Measurements from ENCODE around the gene C3AR1. TPM values are rescaled to one million over a fixed set of nuclear protein-coding genes. Genes with fewer than 3 reads are reported as not detected.

The C3AR1 gene
- total RNA-seq, 1 donor from 2014 or later = 0.50 TPM

DNA sequence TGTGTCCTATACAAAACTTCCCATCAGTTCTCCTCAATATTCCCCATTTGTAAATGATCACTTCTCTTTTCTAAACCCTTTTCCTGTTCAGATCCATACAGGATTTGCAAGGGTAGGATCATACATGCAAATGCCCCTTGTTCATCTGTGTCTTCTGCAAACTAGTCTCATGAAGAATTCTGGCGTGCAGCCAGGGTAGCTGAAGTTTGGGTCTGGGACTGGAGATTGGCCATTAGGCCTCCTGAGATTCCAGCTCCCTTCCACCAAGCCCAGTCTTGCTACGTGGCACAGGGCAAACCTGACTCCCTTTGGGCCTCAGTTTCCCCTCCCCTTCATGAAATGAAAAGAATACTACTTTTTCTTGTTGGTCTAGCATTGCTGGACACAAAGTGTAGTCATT lies 11.3 kb downstream of the C3AR1 start:
- Mint-ChIP-seq H3K27me3 (ENCODE audit: low read depth) (no peaks in the 10 kb centered on the region), H3K4me3 (ENCODE audit: low read depth) (no peak overlapping the region), H3K36me3 (ENCODE audit: low read depth) (peaks cover 33% of the 10 kb centered on the region), H3K4me1 (ENCODE audit: low read depth) (peaks cover 11% of the 10 kb centered on the region), H3K9me3 (no peaks in the 10 kb centered on the region), H3K27ac (no peak overlapping the region)
- intact Hi-C loops (cut with micrococcal nuclease) = no loop called here
- no peak for DNase-seq (ENCODE audit: low spot score)

- intact Hi-C loops (cut with micrococcal nuclease) = no loop called here
- Mint-ChIP-seq H3K4me3 (ENCODE audit: low read depth) (no peak overlapping the region), H3K4me1 (ENCODE audit: low read depth) (peaks cover 12% of the 10 kb centered on the region), H3K27me3 (ENCODE audit: low read depth) (no peaks in the 10 kb centered on the region), H3K36me3 (ENCODE audit: low read depth) (peaks cover 54% of the 10 kb centered on the region), H3K9me3 (no peaks in the 10 kb centered on the region), H3K27ac (no peak overlapping the region)
- DNase-seq (ENCODE audit: low spot score) = no peak
Measured at GRCh38 chr12:8052679-8053078, 13.5 kb downstream of the C3AR1 start.

DNA sequence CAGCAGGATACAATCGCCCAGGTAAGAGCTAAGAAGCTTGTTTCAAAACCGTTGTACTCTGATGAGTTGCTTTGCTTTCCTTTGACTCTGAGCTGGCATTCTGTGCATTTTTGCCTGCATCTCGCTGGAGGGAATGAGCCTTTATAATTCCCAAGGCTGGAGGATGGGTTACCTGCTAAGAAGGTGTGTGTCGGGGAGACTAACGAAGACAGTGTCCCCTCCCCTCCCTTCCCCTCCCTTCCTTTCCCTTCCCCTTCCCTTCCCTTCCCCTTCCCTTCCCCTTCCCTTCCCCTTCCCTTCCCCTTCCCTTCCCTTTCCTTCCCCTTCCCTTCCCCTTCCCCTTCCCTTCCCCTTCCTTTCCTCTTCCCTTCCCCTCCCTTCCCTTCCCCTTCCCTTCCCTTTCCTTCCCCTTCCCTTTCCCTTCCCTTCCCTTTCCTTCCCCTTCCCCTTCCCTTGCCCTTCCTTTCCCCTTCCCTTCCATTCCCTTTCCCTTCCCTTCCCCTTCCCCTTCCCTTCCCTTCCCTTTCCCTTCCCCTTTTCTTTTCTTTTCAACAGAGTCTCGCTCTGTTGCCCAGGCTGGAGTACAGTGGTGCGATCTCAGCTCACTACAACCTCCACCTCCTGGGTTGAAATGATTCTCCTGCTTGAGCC lies 15.4 kb downstream of the C3AR1 start:
- Mint-ChIP-seq H3K4me1 (ENCODE audit: low read depth) (peaks cover 5% of the 10 kb centered on the region), H3K9me3 (no peaks in the 10 kb centered on the region), H3K27me3 (ENCODE audit: low read depth) (no peaks in the 10 kb centered on the region), H3K27ac (no peak overlapping the region), H3K36me3 (ENCODE audit: low read depth) (peaks cover 72% of the 10 kb centered on the region), H3K4me3 (ENCODE audit: low read depth) (no peak overlapping the region)
- DNase-seq (ENCODE audit: low spot score) = no peak
- intact Hi-C loops (cut with micrococcal nuclease) = no loop called here

GRCh38 chr12:8048906-8049305 lies 17.3 kb downstream of the C3AR1 start:
- intact Hi-C loops (cut with micrococcal nuclease) = no loop called here
- H3K36me3 Mint-ChIP-seq (ENCODE audit: low read depth) = peaks cover 71% of the 10 kb centered on the region
- peaks cover 5% of the 10 kb centered on the region for H3K4me1 Mint-ChIP-seq (ENCODE audit: low read depth)
- H3K27me3 Mint-ChIP-seq (ENCODE audit: low read depth) = no peaks in the 10 kb centered on the region
- H3K9me3 Mint-ChIP-seq = no peaks in the 10 kb centered on the region
- H3K27ac Mint-ChIP-seq = no peak overlapping the region
- no peak for DNase-seq (ENCODE audit: low spot score)
- H3K4me3 Mint-ChIP-seq (ENCODE audit: low read depth) = no peak overlapping the region

- intact Hi-C loops (cut with micrococcal nuclease) = no loop called here
- H3K27ac Mint-ChIP-seq = no peak overlapping the region
Measured at GRCh38 chr12:8047842-8048241, 18.3 kb downstream of the C3AR1 start.

DNA sequence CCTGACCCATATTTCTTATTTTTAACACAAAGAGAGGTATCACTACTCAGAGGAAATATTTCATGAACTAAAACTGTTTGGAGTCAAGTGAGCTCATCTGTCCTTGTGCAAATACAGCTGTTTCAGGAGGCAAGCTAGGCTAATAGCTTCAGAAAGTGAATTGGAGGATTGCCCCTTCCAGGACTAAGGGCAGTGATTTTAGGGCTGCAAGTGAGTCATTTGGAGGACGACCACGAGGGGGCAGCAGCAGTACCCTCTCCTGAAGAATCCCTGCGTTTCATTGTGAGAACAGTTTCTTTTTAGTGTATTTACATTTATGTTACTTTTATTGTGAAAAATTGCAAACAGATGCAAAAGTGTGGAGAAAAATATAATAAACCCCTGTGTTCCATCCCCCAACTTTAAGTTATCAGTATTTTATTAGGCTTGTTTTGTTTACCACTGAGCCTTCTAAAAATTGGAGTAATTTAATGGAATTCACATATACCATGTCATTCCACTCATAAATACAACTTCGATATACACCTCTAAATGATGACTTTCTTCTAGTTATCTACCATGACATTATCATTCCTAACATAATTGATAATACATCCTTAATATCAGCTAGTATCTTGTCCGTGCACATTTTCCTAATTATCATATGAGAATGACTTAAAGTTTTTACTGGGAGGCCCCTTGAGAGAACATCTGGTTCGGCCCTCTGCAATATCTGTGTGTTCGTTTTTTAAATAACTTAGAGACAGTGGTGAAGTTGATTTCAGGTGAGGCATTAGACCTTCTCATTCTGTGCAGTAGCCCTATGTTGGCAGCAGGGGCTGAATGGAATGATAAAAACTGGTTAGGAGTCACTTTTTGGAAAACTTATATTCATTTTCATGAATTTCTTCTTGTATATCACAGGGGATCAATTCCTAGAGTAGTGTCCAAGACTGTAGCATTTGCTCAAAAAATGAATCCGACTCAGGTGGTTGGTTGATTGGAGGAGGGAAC lies 19.9 kb downstream of the C3AR1 start:
- Mint-ChIP-seq H3K4me1 (ENCODE audit: low read depth) (peaks cover 5% of the 10 kb centered on the region), H3K27ac (no peak overlapping the region), H3K36me3 (ENCODE audit: low read depth) (peaks cover 77% of the 10 kb centered on the region), H3K9me3 (no peaks in the 10 kb centered on the region), H3K27me3 (ENCODE audit: low read depth) (no peaks in the 10 kb centered on the region), H3K4me3 (ENCODE audit: low read depth) (no peak overlapping the region)
- intact Hi-C loops (cut with micrococcal nuclease) = loop anchor here (1.0 kb wide), 1 partner anchor 32 kb away; no protein-coding TSS in a partner anchor
- peak; percentile 60 for DNase-seq (ENCODE audit: low spot score)

More at GRCh38 chr12:8047842-8048241, 18.3 kb downstream of the C3AR1 start:
- DNase-seq (ENCODE audit: low spot score) = no peak
- H3K9me3 Mint-ChIP-seq = no peaks in the 10 kb centered on the region
- H3K4me1 Mint-ChIP-seq (ENCODE audit: low read depth) = peaks cover 5% of the 10 kb centered on the region
- H3K27me3 Mint-ChIP-seq (ENCODE audit: low read depth) = no peaks in the 10 kb centered on the region
- H3K36me3 Mint-ChIP-seq (ENCODE audit: low read depth) = peaks cover 74% of the 10 kb centered on the region
- H3K4me3 Mint-ChIP-seq (ENCODE audit: low read depth) = no peak overlapping the region

GRCh38 chr12:8040791-8041190 lies 25.4 kb downstream of the C3AR1 start:
- DNase-seq (ENCODE audit: low spot score) = no peak
- H3K27me3 Mint-ChIP-seq (ENCODE audit: low read depth) = no peaks in the 10 kb centered on the region
- peaks cover 30% of the 10 kb centered on the region for H3K4me1 Mint-ChIP-seq (ENCODE audit: low read depth)
- peaks cover 44% of the 10 kb centered on the region for H3K36me3 Mint-ChIP-seq (ENCODE audit: low read depth)
- no peak overlapping the region for H3K4me3 Mint-ChIP-seq (ENCODE audit: low read depth)
- no peak overlapping the region for H3K27ac Mint-ChIP-seq
- H3K9me3 Mint-ChIP-seq = no peaks in the 10 kb centered on the region
- intact Hi-C loops (cut with micrococcal nuclease) = no loop called here

GRCh38 chr12:8038659-8039114 lies 27.5 kb downstream of the C3AR1 start:
- DNase-seq (ENCODE audit: low spot score) = no peak
- intact Hi-C loops (cut with micrococcal nuclease) = no loop called here
- Mint-ChIP-seq H3K4me3 (ENCODE audit: low read depth) (peak overlapping the region; percentile 28), H3K27me3 (ENCODE audit: low read depth) (no peaks in the 10 kb centered on the region), H3K4me1 (ENCODE audit: low read depth) (peaks cover 49% of the 10 kb centered on the region), H3K9me3 (no peaks in the 10 kb centered on the region), H3K36me3 (ENCODE audit: low read depth) (peaks cover 37% of the 10 kb centered on the region), H3K27ac (peak overlapping the region; percentile 29)

DNA sequence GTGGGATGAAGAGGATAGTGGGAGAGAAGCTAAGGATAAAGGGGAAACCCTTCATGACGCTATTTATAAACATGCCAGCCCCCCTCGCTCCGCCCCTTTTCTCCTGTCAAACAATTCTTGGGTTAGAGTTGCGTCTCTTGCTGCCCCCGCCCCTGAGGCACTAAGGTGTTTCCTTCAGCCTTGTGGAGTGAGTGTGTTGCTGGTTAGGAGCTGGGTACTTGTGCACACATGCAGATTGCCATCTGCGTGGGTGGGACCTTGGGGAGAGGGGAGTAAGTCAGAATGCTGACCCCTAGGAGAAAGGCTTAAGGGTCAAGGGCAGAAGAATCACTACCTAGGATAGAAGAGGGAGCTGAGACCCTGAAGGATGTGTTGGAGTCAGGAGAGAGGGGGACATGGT lies 28.2 kb downstream of the C3AR1 start:
- intact Hi-C loops (cut with micrococcal nuclease) = no loop called here
- DNase-seq (ENCODE audit: low spot score) = no peak
- Mint-ChIP-seq H3K9me3 (no peaks in the 10 kb centered on the region), H3K4me1 (ENCODE audit: low read depth) (peaks cover 54% of the 10 kb centered on the region), H3K36me3 (ENCODE audit: low read depth) (peaks cover 31% of the 10 kb centered on the region), H3K27ac (no peak overlapping the region), H3K4me3 (ENCODE audit: low read depth) (peak overlapping the region; percentile 37), H3K27me3 (ENCODE audit: low read depth) (no peaks in the 10 kb centered on the region)

DNA sequence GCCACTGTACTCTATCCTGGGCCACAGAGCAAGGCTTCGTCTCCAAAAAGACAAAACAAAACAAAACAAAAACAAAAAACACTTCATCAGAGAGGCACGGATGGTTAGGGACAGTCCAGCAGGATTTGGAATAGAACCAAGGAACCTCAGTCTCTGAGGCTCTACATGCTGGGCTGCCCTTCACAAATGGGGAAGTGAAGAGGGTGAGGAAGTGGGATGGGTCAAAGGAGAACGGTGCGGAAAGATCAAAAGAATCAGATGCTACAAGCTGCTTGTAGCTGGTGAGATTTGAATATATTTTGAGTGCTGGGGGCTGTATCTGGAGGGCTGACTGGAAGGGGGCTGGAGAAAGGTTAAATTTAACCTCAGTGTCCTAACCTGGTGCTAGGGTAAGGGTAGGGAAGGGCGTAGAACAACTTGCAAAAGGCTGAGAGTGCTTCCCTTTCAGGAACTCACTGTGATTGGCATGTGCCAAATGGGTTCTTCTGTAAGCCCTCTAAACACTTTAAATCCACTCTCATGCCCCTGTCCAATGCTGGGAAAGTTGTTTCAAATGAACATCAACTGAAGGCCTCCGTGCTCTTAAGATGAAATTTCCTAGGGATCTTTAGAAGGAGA lies 29.0 kb downstream of the C3AR1 start:
- intact Hi-C loops (cut with micrococcal nuclease) = no loop called here
- H3K36me3 Mint-ChIP-seq (ENCODE audit: low read depth) = peaks cover 26% of the 10 kb centered on the region
- H3K4me1 Mint-ChIP-seq (ENCODE audit: low read depth) = peaks cover 55% of the 10 kb centered on the region
- no peak for DNase-seq (ENCODE audit: low spot score)
- H3K27ac Mint-ChIP-seq = no peak overlapping the region
- H3K4me3 Mint-ChIP-seq (ENCODE audit: low read depth) = no peak overlapping the region
- no peaks in the 10 kb centered on the region for H3K27me3 Mint-ChIP-seq (ENCODE audit: low read depth)
- H3K9me3 Mint-ChIP-seq = no peaks in the 10 kb centered on the region

DNA sequence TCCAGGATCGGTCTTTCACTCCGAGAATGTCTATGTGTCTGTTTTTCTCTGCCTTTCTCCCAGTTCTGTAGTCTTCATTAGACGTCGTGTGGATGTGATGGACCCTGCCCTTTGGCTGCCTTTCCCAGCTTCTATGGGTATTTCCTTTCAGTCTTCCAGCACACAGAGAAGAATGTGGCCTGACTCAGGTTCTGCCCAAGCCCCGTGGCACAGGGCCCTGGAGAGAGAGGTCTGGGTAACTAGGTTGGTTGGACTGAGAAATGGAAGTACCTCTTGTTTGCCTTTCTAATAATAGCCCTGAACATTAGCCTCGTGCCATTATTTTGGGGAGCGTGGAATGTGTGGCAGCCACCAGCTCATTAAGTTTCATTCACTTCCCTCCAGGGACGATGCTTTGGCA lies 29.8 kb downstream of the C3AR1 start:
- intact Hi-C loops (cut with micrococcal nuclease) = no loop called here
- Mint-ChIP-seq H3K36me3 (ENCODE audit: low read depth) (peaks cover 20% of the 10 kb centered on the region), H3K27me3 (ENCODE audit: low read depth) (no peaks in the 10 kb centered on the region), H3K4me3 (ENCODE audit: low read depth) (no peak overlapping the region), H3K9me3 (no peaks in the 10 kb centered on the region), H3K4me1 (ENCODE audit: low read depth) (peaks cover 58% of the 10 kb centered on the region), H3K27ac (no peak overlapping the region)
- DNase-seq (ENCODE audit: low spot score) = no peak

DNA sequence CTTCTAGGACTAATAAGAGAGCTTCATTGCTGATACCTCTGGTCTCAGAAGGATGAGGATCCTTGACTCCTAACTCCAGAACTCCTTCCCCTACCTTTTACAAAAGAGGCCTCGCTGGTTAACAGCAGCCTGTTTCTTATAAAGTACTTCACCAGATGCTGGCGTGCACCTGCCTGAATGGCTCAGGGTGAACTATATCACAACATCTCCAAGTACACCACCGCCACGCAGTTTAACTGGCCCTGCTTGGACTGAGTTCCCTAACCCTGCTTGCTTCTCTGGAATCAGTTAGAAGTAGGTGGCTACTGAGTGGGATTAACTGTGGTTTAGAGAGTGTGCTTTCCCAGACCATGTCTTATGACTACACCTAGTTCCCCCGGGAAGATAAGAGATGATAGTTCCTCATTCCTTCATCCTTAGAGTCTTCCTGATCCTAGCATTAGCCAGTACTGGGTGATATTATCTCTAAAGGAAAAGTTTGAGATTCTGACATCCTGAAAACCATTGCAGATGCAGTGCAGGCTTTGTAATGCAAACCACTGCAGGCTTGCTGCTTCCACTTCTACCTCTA lies 30.6 kb downstream of the C3AR1 start:
- no peak for DNase-seq (ENCODE audit: low spot score)
- Mint-ChIP-seq H3K9me3 (no peaks in the 10 kb centered on the region), H3K4me3 (ENCODE audit: low read depth) (peak overlapping the region; percentile 6), H3K27ac (no peak overlapping the region), H3K4me1 (ENCODE audit: low read depth) (peaks cover 58% of the 10 kb centered on the region), H3K27me3 (ENCODE audit: low read depth) (no peaks in the 10 kb centered on the region), H3K36me3 (ENCODE audit: low read depth) (peaks cover 16% of the 10 kb centered on the region)
- intact Hi-C loops (cut with micrococcal nuclease) = no loop called here
